Measurements from ENCODE around the gene COL27A1.

DNA sequence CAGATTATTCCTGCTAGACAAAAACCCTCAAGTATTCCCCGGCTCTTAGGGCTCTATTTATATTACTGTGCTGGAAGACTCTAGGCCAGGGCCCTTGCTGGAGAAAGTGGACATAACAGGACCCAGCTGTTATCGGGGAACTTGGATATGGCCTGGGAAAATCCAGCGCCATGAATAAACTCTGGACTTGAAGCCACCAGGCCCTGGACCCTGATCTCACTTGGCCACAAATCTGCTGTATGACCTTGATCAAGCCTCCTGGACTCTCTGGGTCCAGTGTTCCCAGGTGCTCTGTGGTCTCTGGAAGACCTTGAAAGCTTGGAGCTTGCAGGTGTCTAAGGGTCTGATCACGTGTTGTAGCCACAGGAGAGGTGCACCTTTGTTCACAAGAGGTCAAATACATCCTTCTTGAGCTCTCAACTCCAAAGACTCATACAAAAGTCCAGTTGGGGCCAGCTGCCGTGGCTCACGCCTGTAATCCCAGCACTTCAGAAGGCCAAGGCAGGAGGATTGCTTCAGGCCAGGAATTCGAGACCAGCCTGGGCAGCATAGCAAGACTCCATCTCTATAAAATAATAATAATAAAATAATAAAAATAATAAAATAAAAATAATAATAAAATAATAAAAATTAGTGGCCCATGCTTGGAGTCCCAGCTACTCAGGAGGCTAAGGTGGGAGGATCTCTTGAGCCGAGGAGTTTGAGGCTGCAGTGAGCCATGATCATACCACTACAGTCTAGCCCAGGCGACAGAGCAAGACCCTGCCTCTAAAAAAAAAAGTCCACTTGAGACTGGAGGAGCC, 26.5 kb downstream of the COL27A1 start:
- no peak for TF ChIP-seq PBX3 (IDR thresholded peaks at IDR 0.05)
- TF ChIP-seq CTCF (IDR thresholded peaks at IDR 0.05), result no peak
- TF ChIP-seq, protein P1, sequence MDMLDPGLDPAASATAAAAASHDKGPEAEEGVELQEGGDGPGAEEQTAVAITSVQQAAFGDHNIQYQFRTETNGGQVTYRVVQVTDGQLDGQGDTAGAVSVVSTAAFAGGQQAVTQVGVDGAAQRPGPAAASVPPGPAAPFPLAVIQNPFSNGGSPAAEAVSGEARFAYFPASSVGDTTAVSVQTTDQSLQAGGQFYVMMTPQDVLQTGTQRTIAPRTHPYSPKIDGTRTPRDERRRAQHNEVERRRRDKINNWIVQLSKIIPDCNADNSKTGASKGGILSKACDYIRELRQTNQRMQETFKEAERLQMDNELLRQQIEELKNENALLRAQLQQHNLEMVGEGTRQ (IDR thresholded peaks at IDR 0.05), result no peak
- TF ChIP-seq SMC3 (IDR thresholded peaks at IDR 0.05), result no peak

All from A549 (cell line).